Activated CD4-positive, alpha-beta memory T cell treated with anti-CD3 and anti-CD28 coated beads for 36 hours (primary cell): Measurements from ENCODE around the gene SLC24A3. TPM values are rescaled to one million over a fixed set of nuclear protein-coding genes. Genes with fewer than 3 reads are reported as not detected.

Experiments
- CTCF ChIA-PET: fragments of 350-600 bp; sonication (Branson Sonifier 250); formaldehyde crosslinking; loops from one replicate; lab custom pipeline; 2021; ENCODE audit warnings: antibody characterized with exemption, inconsistent platforms; lab: Charles Lee
- POLR2A ChIA-PET: fragments of 350-600 bp; sonication (Branson Sonifier 250); formaldehyde crosslinking; loops from one replicate; lab custom pipeline; 2021; ENCODE audit warnings: antibody characterized with exemption; lab: Charles Lee
- DNase-seq: peaks from one replicate; pipeline ENCODE4 v3.0.0-alpha.2; 2020
- H3K27ac Mint-ChIP-seq: one replicate; pipeline ENCODE4 v1.8.0; 2021; ENCODE audit warnings: mixed read lengths
- H3K27me3 Mint-ChIP-seq: one replicate; pipeline ENCODE4 v1.8.0; 2021; ENCODE audit warnings: mixed read lengths
- H3K36me3 Mint-ChIP-seq: one replicate; pipeline ENCODE4 v1.8.0; 2021; ENCODE audit warnings: mixed read lengths
- H3K4me1 Mint-ChIP-seq: one replicate; pipeline ENCODE4 v1.8.0; 2021; ENCODE audit warnings: low read depth, mixed read lengths
- H3K4me3 Mint-ChIP-seq: one replicate; pipeline ENCODE4 v1.8.0; 2021; ENCODE audit warnings: mild to moderate bottlenecking, mixed read lengths
- H3K9me3 Mint-ChIP-seq: one replicate; pipeline ENCODE4 v1.8.0; 2021; ENCODE audit warnings: mixed read lengths
- intact Hi-C: fragments of 100-400 bp; cut with micrococcal nuclease; formaldehyde crosslinking; loops from one replicate; pipeline ENCODE4 v1.15.1; 2023
- total RNA-seq, 2 experiments: library from RNA; stranded (reverse); gene quantifications; one replicate each; pipeline ENCODE4 v1.2.3, GENCODE V29; 2021

The SLC24A3 gene
- total RNA-seq, 2 experiments from 2014 or later = not detected

- H3K36me3 Mint-ChIP-seq = no peaks in the 10 kb centered on the region
- POLR2A ChIA-PET = no interaction called here
- CTCF ChIA-PET = no interaction called here
- no peaks in the 10 kb centered on the region for H3K9me3 Mint-ChIP-seq
- H3K4me1 Mint-ChIP-seq = no peaks in the 10 kb centered on the region
- peaks cover 4% of the 10 kb centered on the region for H3K27me3 Mint-ChIP-seq
- no peak overlapping the region for H3K27ac Mint-ChIP-seq
- no peak overlapping the region for H3K4me3 Mint-ChIP-seq
- no peak for DNase-seq
- intact Hi-C loops = no loop called here
Measured at GRCh38 chr20:19341348-19342053, 129.1 kb downstream of the SLC24A3 start.

GRCh38 chr20:19344341-19344740 is 131.9 kb downstream of the SLC24A3 start:
- no peak for DNase-seq
- ChIA-PET POLR2A (no interaction called here), CTCF (no interaction called here)
- no peak overlapping the region for H3K4me3 Mint-ChIP-seq
- no peaks in the 10 kb centered on the region for H3K4me1 Mint-ChIP-seq
- H3K9me3 Mint-ChIP-seq = no peaks in the 10 kb centered on the region
- H3K27me3 Mint-ChIP-seq = peaks cover 4% of the 10 kb centered on the region
- H3K36me3 Mint-ChIP-seq = no peaks in the 10 kb centered on the region
- no peak overlapping the region for H3K27ac Mint-ChIP-seq
- intact Hi-C loops = no loop called here

- H3K9me3 Mint-ChIP-seq = no peaks in the 10 kb centered on the region
- H3K27ac Mint-ChIP-seq = no peak overlapping the region
- ChIA-PET CTCF (no interaction called here), POLR2A (no interaction called here)
- H3K36me3 Mint-ChIP-seq = no peaks in the 10 kb centered on the region
- no peak overlapping the region for H3K4me3 Mint-ChIP-seq
- H3K27me3 Mint-ChIP-seq = no peaks in the 10 kb centered on the region
- intact Hi-C loops = no loop called here
- no peaks in the 10 kb centered on the region for H3K4me1 Mint-ChIP-seq
- DNase-seq = no peak
Measured at GRCh38 chr20:19347943-19348456, 135.6 kb downstream of the SLC24A3 start.

GRCh38 chr20:19348582-19348981 is 136.1 kb downstream of the SLC24A3 start:
- no peaks in the 10 kb centered on the region for H3K9me3 Mint-ChIP-seq
- H3K27me3 Mint-ChIP-seq = no peaks in the 10 kb centered on the region
- ChIA-PET POLR2A (no interaction called here), CTCF (no interaction called here)
- H3K4me3 Mint-ChIP-seq = no peak overlapping the region
- H3K36me3 Mint-ChIP-seq = no peaks in the 10 kb centered on the region
- intact Hi-C loops = no loop called here
- H3K27ac Mint-ChIP-seq = no peak overlapping the region
- H3K4me1 Mint-ChIP-seq = no peaks in the 10 kb centered on the region
- DNase-seq = no peak

- Mint-ChIP-seq H3K27ac (no peak overlapping the region), H3K36me3 (no peaks in the 10 kb centered on the region), H3K9me3 (no peaks in the 10 kb centered on the region), H3K4me1 (no peaks in the 10 kb centered on the region), H3K4me3 (no peak overlapping the region), H3K27me3 (no peaks in the 10 kb centered on the region)
- POLR2A ChIA-PET = no interaction called here
- intact Hi-C loops = no loop called here
- no peak for DNase-seq
- CTCF ChIA-PET = no interaction called here
Measured at GRCh38 chr20:19349879-19350278, 137.4 kb downstream of the SLC24A3 start.

- intact Hi-C loops = no loop called here
- Mint-ChIP-seq H3K36me3 (no peaks in the 10 kb centered on the region), H3K4me1 (no peaks in the 10 kb centered on the region), H3K4me3 (no peak overlapping the region), H3K9me3 (no peaks in the 10 kb centered on the region), H3K27me3 (no peaks in the 10 kb centered on the region), H3K27ac (no peak overlapping the region)
- no peak for DNase-seq
- ChIA-PET CTCF (no interaction called here), POLR2A (no interaction called here)
Measured at GRCh38 chr20:19351542-19351941, 139.1 kb downstream of the SLC24A3 start.

- H3K4me1 Mint-ChIP-seq = no peaks in the 10 kb centered on the region
- no peak overlapping the region for H3K27ac Mint-ChIP-seq
- no peak overlapping the region for H3K4me3 Mint-ChIP-seq
- H3K27me3 Mint-ChIP-seq = no peaks in the 10 kb centered on the region
- H3K9me3 Mint-ChIP-seq = peaks cover 2% of the 10 kb centered on the region
- intact Hi-C loops = no loop called here
- ChIA-PET POLR2A (no interaction called here), CTCF (no interaction called here)
- DNase-seq = no peak
- H3K36me3 Mint-ChIP-seq = no peaks in the 10 kb centered on the region
Measured at GRCh38 chr20:19354950-19355349, 142.5 kb downstream of the SLC24A3 start.

- Mint-ChIP-seq H3K4me1 (no peaks in the 10 kb centered on the region), H3K36me3 (no peaks in the 10 kb centered on the region), H3K4me3 (no peak overlapping the region), H3K27me3 (no peaks in the 10 kb centered on the region), H3K9me3 (peaks cover 2% of the 10 kb centered on the region), H3K27ac (no peak overlapping the region)
- intact Hi-C loops = no loop called here
- DNase-seq = no peak
- ChIA-PET CTCF (no interaction called here), POLR2A (no interaction called here)
Measured at GRCh38 chr20:19361790-19362189, 149.3 kb downstream of the SLC24A3 start.

- Mint-ChIP-seq H3K36me3 (no peaks in the 10 kb centered on the region), H3K4me3 (no peak overlapping the region), H3K27me3 (no peaks in the 10 kb centered on the region), H3K4me1 (no peaks in the 10 kb centered on the region), H3K9me3 (peaks cover 2% of the 10 kb centered on the region), H3K27ac (no peak overlapping the region)
- intact Hi-C loops = no loop called here
- ChIA-PET POLR2A (no interaction called here), CTCF (no interaction called here)
- DNase-seq = no peak
Measured at GRCh38 chr20:19363476-19363875, 151.0 kb downstream of the SLC24A3 start.

- no peak for DNase-seq
- Mint-ChIP-seq H3K36me3 (no peaks in the 10 kb centered on the region), H3K9me3 (no peaks in the 10 kb centered on the region), H3K4me1 (no peaks in the 10 kb centered on the region), H3K4me3 (no peak overlapping the region), H3K27me3 (no peaks in the 10 kb centered on the region), H3K27ac (no peak overlapping the region)
- ChIA-PET CTCF (no interaction called here), POLR2A (no interaction called here)
- intact Hi-C loops = no loop called here
Measured at GRCh38 chr20:19367591-19367990, 155.1 kb downstream of the SLC24A3 start.

- no peak for DNase-seq
- no peaks in the 10 kb centered on the region for H3K4me1 Mint-ChIP-seq
- no peaks in the 10 kb centered on the region for H3K36me3 Mint-ChIP-seq
- CTCF ChIA-PET = no interaction called here
- intact Hi-C loops = no loop called here
- no peak overlapping the region for H3K27ac Mint-ChIP-seq
- no peaks in the 10 kb centered on the region for H3K27me3 Mint-ChIP-seq
- no peak overlapping the region for H3K4me3 Mint-ChIP-seq
- H3K9me3 Mint-ChIP-seq = no peaks in the 10 kb centered on the region
- POLR2A ChIA-PET = no interaction called here
Measured at GRCh38 chr20:19368351-19368750, 155.9 kb downstream of the SLC24A3 start.

- no peak for DNase-seq
- Mint-ChIP-seq H3K9me3 (no peaks in the 10 kb centered on the region), H3K36me3 (no peaks in the 10 kb centered on the region), H3K4me3 (no peak overlapping the region), H3K27ac (no peak overlapping the region), H3K27me3 (no peaks in the 10 kb centered on the region), H3K4me1 (no peaks in the 10 kb centered on the region)
- POLR2A ChIA-PET = no interaction called here
- CTCF ChIA-PET = no interaction called here
- intact Hi-C loops = no loop called here
Measured at GRCh38 chr20:19370076-19371075, 157.9 kb downstream of the SLC24A3 start.
